ENCODE data around the gene EEF2K. TPM values are rescaled to one million over a fixed set of nuclear protein-coding genes. Genes with fewer than 3 reads are reported as not detected.

The EEF2K gene
- total and polyA plus RNA-seq, 12 donors, result 5.1 to 38.9 (median 21.9) TPM

- no peak for DNase-seq
- H3K27me3 ChIP-seq, result no peaks in the 10 kb centered on the region
- no peak overlapping the region for H3K4me3 ChIP-seq
- no peaks in the 10 kb centered on the region for H3K4me1 ChIP-seq
- no peak for TF ChIP-seq CTCF (IDR thresholded peaks at IDR 0.05)
- H3K9me3 ChIP-seq, result no peaks in the 10 kb centered on the region
- ATAC-seq, result no peak
- intact Hi-C loops (cut with DNase I), result no loop called here
- H3K27ac ChIP-seq, result no peak overlapping the region
- 94 to 95% methylated on average over 3 of the region's 3 CpGs for WGBS, 2 donors
- peaks cover 0 to 100% (median 23%) of the 10 kb centered on the region in 9 donors for H3K36me3 ChIP-seq
Measured at GRCh38 chr16:22270525-22270924, 64.4 kb downstream of the EEF2K start.

DNA sequence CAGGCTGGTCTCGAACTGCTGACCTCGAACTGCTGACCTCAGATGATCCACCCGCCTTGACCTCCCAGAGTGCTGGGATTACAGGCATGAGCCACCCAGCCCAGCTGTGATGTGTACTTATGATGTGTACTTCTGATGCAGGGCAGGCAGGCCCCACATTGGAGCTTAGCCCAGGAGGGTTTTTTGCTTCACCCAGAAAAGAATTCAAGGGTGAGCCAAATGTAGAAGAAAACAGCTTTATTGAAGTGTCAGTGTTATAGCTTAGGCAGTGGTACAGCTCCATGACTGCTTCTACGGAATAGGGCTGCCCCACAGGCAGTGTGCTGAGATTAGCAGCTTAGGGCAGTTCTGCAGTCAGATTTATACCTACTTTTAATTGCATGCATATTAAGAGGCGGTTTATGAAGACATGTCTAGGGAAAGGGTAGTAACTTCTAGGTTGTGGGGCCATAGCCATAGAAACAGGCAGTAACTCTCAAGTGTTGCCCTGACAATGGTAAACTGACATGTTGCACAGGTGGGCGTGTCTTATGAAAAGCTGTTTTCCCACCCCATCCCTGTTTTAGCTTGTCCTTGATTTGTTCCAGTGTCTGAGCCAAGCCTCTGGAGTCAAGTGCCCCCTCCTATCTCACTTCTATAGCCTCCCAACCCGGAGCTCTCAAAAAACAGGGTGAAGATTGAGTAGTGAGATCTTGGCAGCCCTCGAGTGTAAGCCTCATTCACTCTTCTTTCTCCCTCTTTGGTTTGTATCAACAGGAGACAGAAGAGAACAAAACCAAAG lies 67.0 kb downstream of the EEF2K start:
- Histone ChIP-seq H3K4me3 (no peak overlapping the region), H3K36me3 (peaks cover 0 to 100% (median 19%) of the 10 kb centered on the region in 9 donors), H3K27me3 (no peaks in the 10 kb centered on the region), H3K9me3 (no peaks in the 10 kb centered on the region), H3K27ac (peak overlapping the region in 1 of 10 donors; percentile 4), H3K4me1 (no peaks in the 10 kb centered on the region)
- intact Hi-C loops (cut with DNase I), result no loop called here
- ATAC-seq (peak in 5 of 8 donors; percentile 37 to 86 (median 73)), DNase-seq (no peak)
- TF ChIP-seq CTCF (IDR thresholded peaks at IDR 0.05), result no peak
- 53 to 70% methylated on average over 8 of the region's 8 CpGs for WGBS, 2 donors

DNA sequence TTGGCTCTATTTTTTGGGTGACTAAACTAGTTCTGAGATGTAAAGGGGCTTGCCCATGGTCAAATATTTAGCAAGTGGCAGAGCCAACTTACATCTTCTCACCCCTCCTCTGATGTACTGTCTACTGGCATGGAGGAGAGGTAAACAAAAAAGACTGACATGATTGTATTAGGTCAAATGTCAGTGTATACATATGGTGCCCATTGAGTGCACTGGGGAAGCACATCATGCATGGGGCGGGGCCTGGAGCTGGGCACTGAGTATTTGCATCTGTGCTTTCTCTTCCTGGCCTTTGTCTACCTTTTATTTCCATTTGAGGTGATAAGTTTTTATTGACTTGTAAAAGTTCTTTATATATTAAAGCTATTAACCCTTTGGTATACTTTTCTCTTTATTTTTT lies 68.8 kb downstream of the EEF2K start:
- WGBS, 2 donors, result 100% methylated on average over 1 of the region's 1 CpG

More for the DNA sequence above, 68.8 kb downstream of the EEF2K start:
- H3K27me3 ChIP-seq, result no peaks in the 10 kb centered on the region
- H3K4me3 ChIP-seq, result no peak overlapping the region
- no peak for ATAC-seq
- H3K27ac ChIP-seq, result no peak overlapping the region
- peaks cover 0 to 99% (median 16%) of the 10 kb centered on the region in 9 donors for H3K36me3 ChIP-seq
- intact Hi-C loops (cut with DNase I), result no loop called here
- H3K9me3 ChIP-seq, result no peaks in the 10 kb centered on the region
- no peak for TF ChIP-seq CTCF (IDR thresholded peaks at IDR 0.05)
- no peak for DNase-seq
- H3K4me1 ChIP-seq, result no peaks in the 10 kb centered on the region

Data from heart right ventricle (tissue), 16 donors.